ENCODE results near the gene COPZ1.
"Not testable (repeated sequence)": the region's sequence is repeated elsewhere in the genome, so short reads cannot be mapped to it uniquely, and the experiment has no call there.

The COPZ1 gene

GRCh38 chr12:54294152-54294952 lies 30.6 kb upstream of the COPZ1 start:
- DNase-seq (ENCODE audit: low read depth in 2 of 2, low spot score in 1 of 2) = no peak

- no peak for DNase-seq (ENCODE audit: low read depth in 2 of 2, low spot score in 1 of 2)
Observed at GRCh38 chr12:54294953-54295566, 29.9 kb upstream of the COPZ1 start.

GRCh38 chr12:54296393-54297099 lies 28.4 kb upstream of the COPZ1 start:
- DNase-seq (ENCODE audit: low read depth in 2 of 2, low spot score in 1 of 2) = no peak

GRCh38 chr12:54298904-54299303 lies 26.0 kb upstream of the COPZ1 start:
- no peak for DNase-seq (ENCODE audit: low read depth in 2 of 2, low spot score in 1 of 2)

GRCh38 chr12:54299515-54300224 lies 25.3 kb upstream of the COPZ1 start:
- no peak for DNase-seq (ENCODE audit: low read depth in 2 of 2, low spot score in 1 of 2)

- DNase-seq (ENCODE audit: low read depth in 2 of 2, low spot score in 1 of 2) = no peak
Observed at GRCh38 chr12:54300225-54300731, 24.7 kb upstream of the COPZ1 start.

DNA sequence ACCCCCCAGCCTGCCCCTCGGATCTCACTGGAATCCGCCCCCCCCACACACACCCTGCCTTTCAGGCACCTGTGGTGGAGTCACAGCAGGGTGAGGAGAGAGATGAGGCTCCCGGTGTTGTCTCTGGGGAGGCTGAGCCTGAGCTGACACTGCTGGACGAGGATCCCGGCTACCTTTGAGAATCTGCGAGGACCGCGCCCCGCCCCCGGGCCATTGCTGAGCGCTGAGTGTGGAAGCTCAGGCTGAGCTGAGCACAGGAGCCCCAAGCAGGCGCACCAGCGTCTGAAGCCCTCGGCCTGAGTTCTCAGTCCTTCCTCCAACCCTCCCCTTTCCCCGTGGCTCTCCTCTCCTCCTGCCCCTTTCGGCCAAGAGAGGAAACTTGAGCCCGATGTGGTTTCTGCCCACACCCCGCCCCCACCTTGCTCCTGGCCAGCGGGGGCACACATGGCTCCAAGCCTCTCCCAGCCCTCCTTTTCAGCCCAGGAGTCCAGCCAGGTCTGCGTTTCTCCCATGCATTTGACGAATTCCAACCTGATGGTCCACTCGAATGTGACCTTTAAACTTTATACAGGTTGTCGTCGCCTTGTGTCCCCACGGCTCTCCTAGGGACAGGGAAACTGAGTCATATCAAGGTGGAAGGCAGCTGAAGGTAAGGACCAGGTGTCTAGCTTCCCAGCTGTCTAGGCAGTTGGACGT lies 24.1 kb upstream of the COPZ1 start, which contains the start of gene NFE2:
TSS of gene NFE2 (minus strand) at position 284 of the 696 bp plus-strand sequence. CDS start 5,767 bp downstream, outside the sequence.
- DNase-seq (ENCODE audit: low read depth in 2 of 2, low spot score in 1 of 2) = no peak

- DNase-seq (ENCODE audit: low read depth in 2 of 2, low spot score in 1 of 2) = no peak
Observed at GRCh38 chr12:54301428-54302048, 23.4 kb upstream of the COPZ1 start.

- DNase-seq (ENCODE audit: low read depth in 2 of 2, low spot score in 1 of 2) = no peak
Observed at GRCh38 chr12:54303640-54304039, 21.3 kb upstream of the COPZ1 start.

- DNase-seq (ENCODE audit: low read depth in 2 of 2, low spot score in 1 of 2) = peak in 1 of 2 donors; percentile 12
Observed at GRCh38 chr12:54304187-54304810, 20.6 kb upstream of the COPZ1 start.

DNA sequence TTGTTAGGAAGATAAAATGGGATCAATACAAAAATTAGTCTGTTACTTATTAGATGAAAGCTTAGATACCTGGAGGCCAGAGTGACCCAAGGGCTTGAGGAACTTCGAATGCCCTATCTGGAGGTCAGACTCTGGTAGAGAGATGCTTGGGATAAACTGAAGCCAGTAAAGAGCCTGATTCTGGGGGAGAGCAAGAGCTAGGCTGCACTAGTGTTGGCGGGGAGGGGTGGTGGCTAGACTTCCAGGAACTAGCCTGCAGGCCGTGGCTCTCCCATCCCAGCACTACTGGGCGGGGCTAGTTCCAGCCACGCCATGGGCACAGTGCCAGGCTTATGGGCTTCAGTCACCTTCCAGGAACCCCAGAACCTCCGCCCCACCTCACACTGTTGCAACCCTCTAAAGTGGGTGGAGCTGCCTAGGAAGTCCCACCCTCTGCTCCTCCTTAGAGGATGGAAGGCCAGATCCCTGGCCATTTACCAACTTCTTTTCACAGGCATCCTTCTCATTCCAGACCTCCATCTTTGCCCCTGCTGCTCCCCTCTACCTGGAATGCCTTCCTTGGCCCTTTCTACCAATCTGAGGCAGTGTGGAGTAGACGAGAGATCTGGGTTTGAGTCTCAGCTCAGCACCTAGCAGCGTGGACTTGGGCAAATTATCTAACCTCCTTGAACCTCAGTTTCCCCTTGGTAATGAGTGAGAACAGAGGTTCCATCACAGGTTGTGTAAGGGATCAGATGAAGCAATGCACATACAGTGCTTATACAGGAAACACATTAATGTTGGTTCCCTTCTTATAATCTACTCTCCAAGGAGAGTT lies 17.8 kb upstream of the COPZ1 start:
- DNase-seq (ENCODE audit: low read depth in 2 of 2, low spot score in 1 of 2) = no peak

DNA sequence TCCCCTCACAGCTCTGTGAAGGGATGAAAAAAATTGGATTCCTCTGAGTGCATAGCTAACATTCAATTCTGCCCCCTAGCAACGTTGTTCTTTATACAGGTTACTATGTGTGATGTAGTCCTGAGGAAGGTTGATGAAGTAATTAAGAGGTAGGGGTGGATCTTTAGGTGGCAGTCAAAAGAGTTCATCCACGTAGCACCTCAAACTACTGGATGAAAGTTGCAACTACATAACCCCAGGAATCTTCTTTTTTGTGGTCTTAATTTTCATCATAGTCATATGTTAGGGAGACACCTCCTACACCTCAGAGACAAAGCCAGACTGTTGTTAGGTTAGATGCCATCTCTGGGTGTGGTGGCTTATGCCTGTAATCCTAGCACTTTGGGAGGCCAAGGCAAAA lies 13.9 kb upstream of the COPZ1 start:
- DNase-seq (ENCODE audit: low read depth in 2 of 2, low spot score in 1 of 2) = no peak

DNA sequence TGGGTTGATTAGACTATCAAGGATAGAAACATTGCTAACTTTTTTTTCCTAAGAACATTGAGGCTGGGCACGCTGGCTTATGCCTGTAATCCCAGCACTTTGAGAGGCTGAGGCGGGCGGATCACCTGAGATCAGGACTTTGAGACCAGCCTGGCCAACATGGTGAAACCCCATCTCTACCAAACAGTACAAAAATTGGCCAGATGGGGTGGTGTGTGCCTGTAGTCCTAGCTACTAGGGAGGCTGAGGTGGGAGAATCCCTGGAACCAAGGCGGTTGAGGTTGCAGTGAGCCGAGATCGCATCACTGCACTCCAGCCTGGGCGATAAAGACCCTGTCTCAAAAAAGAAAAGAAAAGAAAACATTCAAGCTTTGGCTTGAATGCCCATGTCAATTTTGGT lies 12.6 kb upstream of the COPZ1 start:
- not testable (repeated sequence) for DNase-seq (ENCODE audit: low read depth in 2 of 2, low spot score in 1 of 2)

- no peak for DNase-seq (ENCODE audit: low read depth in 2 of 2, low spot score in 1 of 2)
Observed at GRCh38 chr12:54321363-54321762, 3.6 kb upstream of the COPZ1 start.

- not testable (repeated sequence) for DNase-seq (ENCODE audit: low read depth in 2 of 2, low spot score in 1 of 2)
Observed at GRCh38 chr12:54325442-54326109, 645 bp downstream of the COPZ1 start.

GRCh38 chr12:54328595-54329337 lies 3.8 kb downstream of the COPZ1 start:
- no peak for DNase-seq (ENCODE audit: low read depth in 2 of 2, low spot score in 1 of 2)

GRCh38 chr12:54329759-54330158 lies 4.8 kb downstream of the COPZ1 start:
- DNase-seq (ENCODE audit: low read depth in 2 of 2, low spot score in 1 of 2) = no peak

DNA sequence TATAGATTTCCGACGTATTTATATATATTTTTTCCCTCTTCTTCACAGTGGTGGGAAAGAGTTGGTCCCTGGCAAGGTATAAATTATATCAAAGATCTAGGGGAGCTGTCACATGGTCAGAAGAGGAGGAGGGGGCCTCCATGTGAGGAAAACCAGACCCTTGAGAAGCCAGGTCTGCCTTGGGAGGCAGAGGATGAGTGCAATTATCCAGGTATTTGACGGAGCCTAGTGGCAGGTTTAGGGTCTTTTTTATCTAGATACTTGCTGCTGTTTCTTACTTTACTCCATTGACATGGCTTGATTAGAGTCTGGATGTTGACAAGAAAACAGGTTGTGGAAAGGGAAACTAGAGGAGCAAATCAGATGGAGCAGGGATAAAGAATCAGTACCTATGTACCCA lies 5.5 kb downstream of the COPZ1 start:
- DNase-seq (ENCODE audit: low read depth in 2 of 2, low spot score in 1 of 2) = no peak
